GM12801 (cell line): ENCODE data around the gene MLLT10.

Experiments used
- CTCF ChIP-seq: IDR thresholded peaks from one replicate; pipeline ENCODE4 v1.5.1; 2011; ENCODE audit warnings: control low read depth; ENCODE audit not compliant: insufficient read length; ENCODE audit errors: extremely low read depth

Gene MLLT10

GRCh38 chr10:21602313-21602712 is 68.3 kb downstream of the MLLT10 start:
- no peak for TF ChIP-seq CTCF

GRCh38 chr10:21603721-21604120 is 69.7 kb downstream of the MLLT10 start:
- no peak for TF ChIP-seq CTCF

- TF ChIP-seq CTCF, result no peak
Measured at GRCh38 chr10:21604651-21605050, 70.6 kb downstream of the MLLT10 start.

GRCh38 chr10:21607907-21608306 is 73.9 kb downstream of the MLLT10 start:
- no peak for TF ChIP-seq CTCF

- TF ChIP-seq CTCF, result no peak
Measured at GRCh38 chr10:21614000-21614399, 80.0 kb downstream of the MLLT10 start.

GRCh38 chr10:21617267-21617666 is 83.2 kb downstream of the MLLT10 start:
- no peak for TF ChIP-seq CTCF

GRCh38 chr10:21623291-21623690 is 89.3 kb downstream of the MLLT10 start:
- TF ChIP-seq CTCF, result no peak

- no peak for TF ChIP-seq CTCF
Measured at GRCh38 chr10:21624951-21625350, 90.9 kb downstream of the MLLT10 start.
